HG03066 (cell line): Measurements from ENCODE around the gene MRPL32.
A peak's percentile ranks its signal among the peaks of the same experiment; 100 is the strongest.
"Not testable (repeated sequence)": the region's sequence is repeated elsewhere in the genome, so short reads cannot be mapped to it uniquely, and the experiment has no call there.

Experiments used
- ATAC-seq: cut with Tn5 transposase; IDR thresholded peaks from one replicate; pipeline ENCODE4 v1.9.1; 2021; ENCODE audit warnings: low read depth; ENCODE audit not compliant: unreplicated experiment

The MRPL32 gene

DNA sequence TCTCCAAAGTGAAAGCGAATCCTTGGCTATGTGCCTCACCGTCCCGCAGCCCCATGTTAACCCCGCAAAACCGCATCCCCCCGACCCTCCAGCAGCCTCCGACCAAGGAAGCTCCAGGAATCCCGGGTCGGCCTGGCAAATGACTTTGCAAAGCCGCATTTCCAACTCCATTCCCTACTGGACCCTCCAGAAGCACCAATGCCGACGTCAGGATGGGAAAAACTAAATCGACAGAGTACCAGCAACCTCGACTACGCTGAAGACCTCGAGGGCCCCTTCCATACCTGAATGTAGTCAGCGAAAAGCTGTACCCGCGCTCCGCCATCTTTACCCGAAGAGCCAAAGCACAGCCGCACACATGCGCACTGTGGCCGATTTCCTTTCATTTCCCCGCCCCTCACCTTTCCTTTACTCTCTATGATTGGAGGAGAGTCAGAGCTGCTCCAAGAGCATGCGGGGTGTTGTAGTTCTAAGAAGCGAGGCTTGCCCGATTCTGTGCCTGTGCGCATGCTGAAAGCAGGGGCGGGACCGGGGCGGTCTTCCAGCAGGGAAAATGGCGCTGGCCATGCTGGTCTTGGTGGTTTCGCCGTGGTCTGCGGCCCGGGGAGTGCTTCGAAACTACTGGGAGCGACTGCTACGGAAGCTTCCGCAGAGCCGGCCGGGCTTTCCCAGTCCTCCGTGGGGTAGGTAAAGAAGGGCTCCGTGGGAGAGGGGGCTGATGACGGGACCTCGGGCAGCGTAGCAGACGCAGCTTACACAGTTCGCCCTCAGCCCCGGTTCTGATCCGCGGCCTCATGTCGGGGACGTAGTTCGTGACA is at the start of gene MRPL32, which contains the start of gene PSMA2:
Gene MRPL32 (plus strand): TSS at position 543 of the 818 bp plus-strand sequence. CDS start 11 bp downstream, at position 554.
Gene PSMA2 (minus strand): TSS at position 341 of the 818 bp plus-strand sequence. CDS start 16 bp downstream, at position 325.
- peak; percentile 99 for ATAC-seq

DNA sequence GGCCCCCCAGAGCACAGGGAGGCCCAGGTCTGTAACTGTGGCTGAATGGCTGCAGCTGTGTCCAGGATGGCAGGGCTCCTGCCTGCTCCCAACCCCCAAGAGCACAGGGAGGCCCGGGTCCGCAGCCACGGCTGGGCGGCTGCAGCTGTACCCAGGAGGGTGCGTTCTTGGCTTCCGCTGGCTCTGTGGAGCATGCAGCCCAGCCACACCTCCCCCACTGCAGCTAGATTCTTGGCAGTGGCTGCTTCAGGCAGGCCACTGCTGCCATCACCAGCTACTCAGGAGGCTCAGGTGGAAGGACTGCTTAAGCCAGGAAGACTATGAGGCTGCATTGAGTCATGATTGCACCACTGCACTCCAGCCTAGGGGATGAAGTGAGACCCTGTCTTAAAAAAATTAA is 48.2 kb upstream of the MRPL32 start:
- ATAC-seq: no peak

DNA sequence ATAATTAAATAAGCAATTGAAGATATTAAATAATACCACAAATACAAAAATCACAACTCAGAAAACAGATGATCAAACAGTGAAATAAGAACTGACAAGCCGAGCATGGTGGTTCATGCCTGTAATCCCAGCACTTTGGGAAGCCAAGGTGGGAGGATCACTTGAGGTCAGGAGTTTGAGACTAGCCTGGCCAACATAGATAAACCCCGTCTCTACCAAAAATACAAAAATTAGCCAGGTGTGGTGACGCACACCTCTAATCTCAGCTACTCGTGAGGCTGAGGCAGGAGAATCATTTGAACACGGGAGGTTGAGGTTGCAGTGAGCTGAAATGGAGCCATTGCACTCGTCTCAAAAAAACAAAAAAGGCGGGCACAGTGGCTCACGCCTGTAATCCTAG is 47.0 kb upstream of the MRPL32 start:
- ATAC-seq: not testable (repeated sequence)

DNA sequence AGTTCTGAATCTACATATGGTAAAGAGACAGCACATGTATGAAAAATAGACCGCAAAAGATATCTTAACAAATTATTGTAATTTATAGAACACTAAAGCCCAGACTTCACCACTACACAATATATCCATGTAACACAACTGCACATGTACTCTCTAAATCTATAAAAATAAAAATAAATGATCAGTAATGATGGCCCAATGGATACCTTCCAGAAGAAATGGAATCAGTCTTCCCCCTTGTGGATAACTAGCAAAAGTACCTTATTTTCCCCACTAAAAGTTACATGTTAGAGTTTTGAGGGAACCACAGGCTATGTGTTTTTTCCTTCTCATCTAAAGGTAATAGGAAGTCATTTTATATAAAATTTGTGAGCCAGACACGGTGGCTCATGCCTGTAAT is 46.0 kb upstream of the MRPL32 start:
- ATAC-seq: no peak

DNA sequence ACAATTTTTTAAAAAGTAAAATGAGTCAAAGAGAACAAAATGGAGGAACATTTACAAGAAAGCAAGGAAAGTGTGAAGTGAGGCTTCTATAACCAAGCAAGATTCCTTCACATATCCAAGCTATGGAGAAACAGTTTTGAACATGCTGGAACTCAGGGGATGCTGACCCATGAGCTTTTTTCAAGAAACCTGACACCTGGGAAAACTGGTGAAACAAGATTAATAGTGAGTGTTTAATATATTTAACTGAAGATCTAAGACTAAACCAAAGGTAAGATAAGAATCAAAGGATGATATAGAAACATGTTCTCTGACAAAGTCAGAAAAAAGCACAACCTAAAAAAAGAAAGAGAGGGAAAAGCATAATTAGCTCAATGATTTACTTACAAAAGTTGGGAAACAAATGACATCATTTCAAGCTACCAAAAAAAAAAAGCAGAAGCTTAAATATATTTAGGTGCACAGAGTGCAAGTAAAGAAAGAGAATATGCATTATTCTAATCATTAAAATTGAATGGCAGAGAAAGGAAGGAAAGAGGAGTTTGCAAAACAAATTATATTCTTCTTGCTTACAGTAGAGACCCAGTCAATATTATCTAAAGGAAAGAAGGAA is 45.2 kb upstream of the MRPL32 start:
- no peak for ATAC-seq

DNA sequence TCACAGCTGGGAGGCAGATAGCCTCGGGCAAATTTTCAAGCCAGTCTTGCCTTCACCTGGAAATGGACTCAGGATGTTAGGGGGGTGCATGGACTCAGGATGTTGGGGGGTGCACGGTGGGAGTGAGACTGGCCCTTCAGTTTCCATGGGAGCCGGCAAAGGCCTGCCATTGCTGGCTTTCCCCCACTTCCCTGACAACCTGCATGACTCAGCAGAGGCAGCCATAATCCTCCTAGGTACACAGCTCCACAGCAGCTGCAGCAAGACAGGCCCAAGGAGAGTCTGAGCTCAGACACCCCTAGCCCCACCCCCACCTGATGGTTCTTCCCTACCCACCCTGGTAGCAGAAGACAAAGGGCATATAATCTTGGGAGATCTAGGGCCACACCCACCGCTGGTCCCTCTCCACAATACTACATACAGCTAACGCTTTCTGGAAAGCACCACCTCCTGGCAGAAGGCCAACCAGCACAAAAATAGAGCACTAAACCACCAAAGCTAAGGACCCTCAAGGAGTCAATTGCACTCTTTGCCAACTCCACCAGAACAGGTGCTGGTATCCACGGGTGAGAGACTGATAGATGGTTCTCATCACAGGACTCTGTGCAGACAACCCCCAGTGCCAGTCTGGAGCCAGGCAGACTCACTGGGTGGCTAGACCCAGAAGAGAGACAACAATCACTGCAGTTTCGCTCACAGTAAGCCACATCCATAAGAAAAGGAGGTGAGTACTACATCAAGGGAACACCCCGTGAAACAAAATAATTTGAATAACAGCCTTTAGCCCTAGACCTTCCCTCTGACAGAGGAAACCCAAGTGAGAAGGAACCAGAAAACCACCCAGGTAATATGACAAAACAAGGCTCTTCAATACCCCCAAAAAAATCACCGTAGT is 38.6 kb upstream of the MRPL32 start:
- no peak for ATAC-seq

DNA sequence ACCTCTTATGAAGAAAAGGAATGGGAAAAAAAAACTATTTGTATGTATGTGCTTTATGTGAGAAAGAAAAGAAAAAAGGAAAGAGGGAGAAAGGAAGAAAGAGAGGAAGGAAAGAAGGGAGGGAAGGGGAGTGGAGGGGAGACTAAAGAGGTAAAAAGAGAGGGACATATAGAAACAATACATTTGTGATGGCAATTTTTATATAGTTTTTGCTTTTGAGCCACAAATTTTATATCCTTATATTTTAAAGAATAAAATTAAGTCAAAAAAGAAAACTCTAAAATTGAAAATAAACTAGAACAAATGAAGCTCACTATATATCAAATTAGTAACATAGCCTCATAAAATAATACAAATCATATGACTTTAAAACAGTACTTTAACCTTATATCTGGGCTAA is 31.3 kb upstream of the MRPL32 start:
- ATAC-seq: no peak

DNA sequence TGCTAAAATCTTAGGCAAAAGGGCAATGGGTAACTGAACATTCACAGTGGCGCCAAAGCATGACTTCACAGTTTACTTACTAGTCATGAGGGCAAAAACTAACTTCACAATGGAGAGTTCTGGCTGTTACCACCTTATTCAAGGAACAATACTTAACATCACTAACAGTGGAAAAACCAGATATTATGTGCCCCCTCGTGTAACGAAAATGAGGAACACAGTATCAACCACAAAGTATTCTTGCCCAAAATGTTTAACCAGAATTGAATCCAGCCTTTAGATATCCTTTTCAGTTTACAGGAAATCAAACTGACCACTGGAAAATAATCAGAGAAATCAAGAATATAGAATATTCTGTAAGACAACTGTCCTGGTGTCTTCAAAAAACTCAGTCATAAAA is 29.8 kb upstream of the MRPL32 start:
- ATAC-seq: no peak

DNA sequence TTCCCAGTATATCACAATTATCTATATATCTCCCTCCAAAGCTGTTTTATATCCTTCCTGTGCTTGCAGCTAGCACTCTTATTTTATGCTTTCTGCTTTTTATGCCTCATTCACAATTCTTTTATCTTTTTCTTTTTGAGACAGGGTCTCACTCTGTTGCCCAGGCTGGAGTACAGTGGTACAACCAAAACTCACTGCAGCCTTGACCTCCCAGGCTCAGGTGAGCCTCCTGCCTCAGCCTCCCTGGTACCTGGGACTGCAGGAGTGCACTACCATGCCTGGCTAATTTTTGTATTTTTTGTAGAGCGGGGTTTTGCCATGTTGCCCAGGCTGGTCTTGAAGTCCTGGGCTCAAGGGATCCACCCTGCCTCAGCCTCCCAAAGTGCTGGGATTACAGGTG is 26.0 kb upstream of the MRPL32 start:
- ATAC-seq: no peak

DNA sequence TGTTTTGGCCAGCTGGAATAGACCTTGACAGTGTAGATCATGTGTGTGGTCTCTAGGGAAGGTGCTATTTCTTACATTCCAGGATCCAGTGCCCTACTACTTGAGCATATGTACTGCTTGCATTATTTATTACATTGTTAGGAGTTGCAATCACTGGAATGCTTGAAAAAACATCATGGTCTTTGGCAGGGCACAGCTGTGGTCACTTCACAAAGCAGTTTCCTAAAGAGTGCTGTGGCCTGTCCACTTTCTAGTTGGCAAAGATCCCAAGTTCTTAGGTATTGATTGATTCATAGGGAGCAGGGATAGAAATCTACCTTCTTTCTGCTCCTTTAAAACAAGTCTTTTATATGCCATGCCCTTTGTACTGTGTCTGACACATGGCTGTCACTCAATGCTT is 24.9 kb upstream of the MRPL32 start:
- ATAC-seq: no peak

DNA sequence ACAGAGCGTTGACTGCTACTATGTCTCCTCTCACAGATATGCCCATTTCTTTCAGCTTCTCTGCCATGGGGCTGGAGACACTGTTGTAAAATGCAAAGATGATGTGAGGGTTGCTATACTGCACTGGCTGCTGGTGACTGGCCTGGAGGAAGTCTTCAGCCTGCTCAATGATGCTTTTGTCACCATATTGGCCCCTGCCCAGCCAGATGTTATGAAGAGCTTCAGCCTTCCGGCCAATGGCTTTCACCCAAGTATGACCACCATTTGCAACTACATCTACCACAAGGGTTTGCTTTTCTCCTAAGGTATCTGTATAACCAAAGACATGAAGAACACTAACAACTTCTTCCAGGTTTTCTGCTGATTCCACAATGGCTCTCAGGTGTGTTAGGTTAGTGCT is 21.9 kb upstream of the MRPL32 start:
- no peak for ATAC-seq

DNA sequence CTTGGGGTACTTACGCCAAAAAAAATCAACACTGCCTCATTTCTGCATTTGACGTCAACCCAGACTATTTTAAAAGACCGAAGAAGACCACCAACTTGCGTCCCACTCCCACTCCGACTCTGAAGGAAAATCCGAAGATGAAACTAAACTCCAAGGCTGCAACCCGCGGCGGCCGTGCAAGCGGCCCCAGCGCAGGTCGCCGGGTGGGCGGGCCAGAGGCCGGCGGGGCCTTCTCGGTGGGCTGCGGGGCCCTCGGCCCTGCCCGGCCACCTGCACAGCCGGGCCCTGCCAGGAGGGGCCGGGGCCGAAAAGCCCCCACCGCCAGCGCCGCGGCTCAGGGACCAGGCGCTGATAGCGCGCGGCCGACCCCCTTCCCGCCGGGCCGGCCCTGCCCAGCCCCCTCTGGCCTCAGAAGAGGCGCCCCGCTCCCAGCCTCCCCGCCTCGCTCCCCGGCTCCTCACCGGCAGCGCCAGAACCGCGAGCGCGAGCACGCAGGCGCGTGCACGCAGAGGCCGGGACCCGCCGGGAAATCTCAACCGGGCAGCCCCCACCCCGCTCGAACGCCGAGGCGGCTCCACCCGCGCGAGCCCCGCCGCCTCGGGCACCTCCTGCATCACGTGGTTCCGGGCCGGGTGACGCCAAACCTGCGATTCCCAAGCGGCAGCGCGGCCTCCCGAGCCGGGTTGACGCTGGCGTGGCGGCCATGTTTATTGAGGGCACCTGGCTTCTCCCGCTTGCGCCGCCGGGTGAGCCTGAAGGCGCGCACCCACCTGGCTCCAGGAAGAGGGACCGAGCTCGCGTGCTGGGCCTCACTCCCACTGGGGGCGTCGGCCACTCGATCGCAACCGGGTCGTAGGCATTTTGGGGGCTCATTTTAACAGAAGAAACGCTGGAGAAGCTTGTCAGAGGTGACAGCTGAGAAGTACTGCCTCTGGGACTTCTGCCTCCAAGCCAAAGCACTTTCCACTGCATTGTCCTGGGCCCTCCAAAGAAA is 20.4 kb upstream of the MRPL32 start, which contains the start of gene C7orf25:
Gene C7orf25 (minus strand): TSS at position 617 of the 994 bp plus-strand sequence. CDS start 1,170 bp downstream, outside the sequence.
- peak; percentile 81 for ATAC-seq

DNA sequence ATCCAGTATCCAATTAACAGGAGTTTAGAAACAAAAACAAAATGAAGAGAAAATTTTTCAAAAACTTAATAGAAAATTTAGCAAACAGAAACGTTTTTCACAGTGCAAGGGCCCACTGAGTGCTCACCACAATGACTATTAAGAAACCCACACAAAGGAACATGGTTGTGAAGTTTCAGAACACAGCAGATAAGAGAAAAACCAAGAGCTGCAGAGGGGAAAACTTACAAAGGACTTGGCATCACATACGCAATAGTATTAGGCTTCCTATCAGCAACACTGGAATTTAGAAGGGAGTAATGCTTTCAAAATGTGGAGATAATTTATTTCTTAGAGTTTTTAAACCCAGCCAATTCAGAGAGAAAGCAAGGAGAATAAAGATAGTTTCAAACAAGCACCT is 18.6 kb upstream of the MRPL32 start:
- no peak for ATAC-seq

DNA sequence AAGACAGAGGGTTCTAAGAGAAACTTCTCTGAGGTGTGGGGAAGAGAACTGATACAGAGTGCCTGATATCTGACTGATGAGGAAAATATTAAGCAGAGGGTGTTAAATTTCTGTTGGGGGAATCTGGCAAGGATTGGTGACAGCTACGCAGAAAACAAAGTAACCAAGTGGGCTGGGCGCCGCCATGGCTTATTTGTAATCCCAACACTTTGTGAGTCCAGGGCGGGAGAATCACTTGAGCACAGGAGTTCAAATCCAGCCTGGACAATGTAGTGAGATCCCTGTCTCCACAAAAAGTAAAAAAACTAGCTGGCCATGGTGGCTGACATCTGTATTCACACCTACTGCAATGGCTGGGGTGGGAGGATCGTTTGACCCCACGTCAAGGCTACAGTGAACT is 18.2 kb upstream of the MRPL32 start:
- no peak for ATAC-seq

DNA sequence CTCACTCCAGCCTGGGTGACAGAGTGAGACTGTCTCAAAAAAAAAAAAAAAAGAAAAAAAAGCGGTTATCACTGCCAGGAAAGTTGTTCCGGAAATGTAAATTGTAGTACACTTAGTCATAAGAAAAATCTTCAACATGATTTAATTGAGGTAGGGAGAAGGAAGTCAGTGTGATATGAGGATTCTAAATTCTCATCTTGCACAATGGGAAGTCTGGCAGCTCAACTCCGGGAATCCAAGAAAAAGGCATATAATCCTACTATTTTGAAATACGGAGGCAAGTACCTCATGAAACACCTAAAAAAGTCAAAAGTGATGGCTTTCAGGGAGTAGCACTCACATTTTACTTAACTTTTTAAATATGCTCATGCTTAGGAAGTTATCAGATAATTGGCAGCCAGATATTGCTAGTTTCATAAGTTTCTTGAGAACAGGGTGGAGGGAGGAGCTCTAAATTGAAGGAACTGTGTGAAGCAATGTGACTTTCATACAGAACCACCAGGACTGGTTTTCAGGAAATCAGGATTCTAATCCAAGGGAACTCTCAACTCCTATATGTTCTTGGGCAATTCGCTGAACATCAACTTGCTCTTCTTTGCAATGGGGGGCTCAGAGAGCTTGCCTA is 17.6 kb upstream of the MRPL32 start:
- no peak for ATAC-seq

DNA sequence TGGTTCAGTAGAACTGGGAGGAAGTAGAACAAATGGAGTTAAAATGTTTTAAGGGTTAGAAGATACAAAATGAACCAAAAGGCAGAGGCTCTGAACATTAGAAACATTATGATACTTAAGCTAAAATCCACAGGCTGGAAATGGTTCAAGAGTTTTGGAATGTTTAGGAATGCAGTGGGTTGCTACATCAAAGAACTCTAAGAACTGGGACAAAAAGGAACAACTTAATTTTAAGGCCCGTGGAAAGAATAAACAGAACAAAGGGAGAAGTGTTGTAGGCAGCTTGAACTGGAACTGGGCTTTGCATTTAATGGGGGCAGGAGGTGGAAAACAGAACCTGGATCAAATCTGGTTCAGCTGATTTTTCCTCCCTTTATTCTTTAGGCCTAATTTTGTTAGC is 16.8 kb upstream of the MRPL32 start:
- ATAC-seq: no peak

DNA sequence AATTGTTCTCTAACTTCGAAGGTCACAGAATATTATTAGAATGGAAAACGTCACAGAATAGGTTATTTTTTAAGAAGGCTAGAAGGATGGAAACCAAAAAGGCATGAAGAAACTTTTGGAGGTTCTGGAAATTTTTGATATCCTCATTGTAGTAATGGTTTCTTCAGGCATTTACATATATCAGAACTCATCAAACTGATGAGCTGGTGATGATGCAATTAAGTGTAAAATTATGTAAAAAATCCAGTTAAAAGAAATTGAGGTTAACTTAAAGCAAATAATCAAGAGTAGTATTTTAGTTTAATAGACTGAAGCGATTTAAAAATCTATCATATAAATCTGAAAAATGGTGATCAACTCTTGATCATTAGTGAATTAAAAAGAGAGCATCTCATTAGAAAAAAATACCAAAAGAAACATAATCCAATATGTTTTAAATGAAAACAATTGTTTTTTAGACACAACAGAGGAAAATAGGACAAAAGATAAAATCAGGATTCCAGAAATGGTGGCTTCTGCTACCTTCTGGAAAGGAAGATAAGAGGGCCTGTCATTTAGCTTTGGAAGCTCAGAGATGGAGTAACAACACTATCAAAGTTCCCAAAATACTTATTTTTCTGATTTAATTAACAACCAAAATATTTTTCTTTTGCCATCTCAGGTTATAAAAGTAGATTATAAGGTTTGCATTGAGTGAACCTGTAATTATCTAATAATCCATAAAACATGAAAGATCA is 10.0 kb upstream of the MRPL32 start:
- ATAC-seq: no peak

DNA sequence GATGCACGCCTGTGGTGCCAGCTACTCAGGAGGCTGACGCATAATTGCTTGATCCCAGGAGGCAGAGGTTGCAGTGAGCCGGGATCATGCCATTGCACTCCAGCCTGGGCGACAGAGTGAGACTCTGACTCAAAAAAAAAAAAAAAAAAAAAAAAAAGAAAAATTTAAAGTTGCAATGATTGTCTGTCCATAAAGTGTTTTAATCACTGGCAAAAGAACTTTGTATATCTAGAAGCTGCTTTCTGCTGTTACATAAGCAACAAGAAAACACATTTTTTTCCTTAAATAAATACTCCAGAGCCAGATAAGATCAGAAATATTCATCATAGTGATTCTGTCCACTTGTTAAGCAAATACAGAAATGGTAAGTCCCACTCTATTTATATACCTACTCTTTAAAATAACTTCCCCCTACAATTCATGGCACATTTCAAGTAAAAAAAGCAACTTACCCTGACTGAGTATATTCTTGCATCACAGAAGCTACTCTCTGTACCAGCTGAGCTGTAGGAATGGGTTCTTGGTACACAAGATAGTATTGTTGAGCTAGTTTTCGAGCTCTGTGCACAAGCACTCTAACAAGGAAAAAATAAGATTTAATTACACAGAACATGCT is 7.8 kb upstream of the MRPL32 start:
- no peak for ATAC-seq
